Measurements from ENCODE around the gene ACTN3.

ACTN3 gene

GRCh38 chr11:66546368-66546965, at the start of gene ACTN3:
Gene ACTN3 (plus strand): TSS chr11:66546903. CDS start chr11:66546938, 35 bp downstream.
- H3K36me3 ChIP-seq (ENCODE audit: control insufficient read depth, insufficient read depth, low read length), result peaks cover 7% of the 10 kb centered on the region
- peak within 1 kb of the TSS; percentile 77 for H3K4me3 ChIP-seq (ENCODE audit: low read depth, low read length)
- peaks cover 3% of the 10 kb centered on the region for H3K4me1 ChIP-seq (ENCODE audit: control insufficient read depth, insufficient read depth, low read length)
- no peaks in the 10 kb centered on the region for H3K27me3 ChIP-seq (ENCODE audit: control insufficient read depth, insufficient read depth, low read length)
- H3K9ac ChIP-seq (ENCODE audit: low read depth, low read length), result peak within 1 kb of the TSS; percentile 79
- H3K9me3 ChIP-seq (ENCODE audit: control insufficient read depth, insufficient read depth, low read length), result no peaks in the 10 kb centered on the region

- H3K36me3 ChIP-seq (ENCODE audit: control insufficient read depth, insufficient read depth, low read length), result peaks cover 28% of the 10 kb centered on the region
- H3K4me1 ChIP-seq (ENCODE audit: control insufficient read depth, insufficient read depth, low read length), result no peaks in the 10 kb centered on the region
- H3K9me3 ChIP-seq (ENCODE audit: control insufficient read depth, insufficient read depth, low read length), result no peaks in the 10 kb centered on the region
- H3K27me3 ChIP-seq (ENCODE audit: control insufficient read depth, insufficient read depth, low read length), result no peaks in the 10 kb centered on the region
- H3K9ac ChIP-seq (ENCODE audit: low read depth, low read length), result no peak overlapping the region
- H3K4me3 ChIP-seq (ENCODE audit: low read depth, low read length), result no peak overlapping the region
Observed at GRCh38 chr11:66497206-66497605, 49.5 kb upstream of the ACTN3 start.

- Histone ChIP-seq H3K9ac (ENCODE audit: low read depth, low read length) (no peak overlapping the region), H3K9me3 (ENCODE audit: control insufficient read depth, insufficient read depth, low read length) (no peaks in the 10 kb centered on the region), H3K27me3 (ENCODE audit: control insufficient read depth, insufficient read depth, low read length) (no peaks in the 10 kb centered on the region), H3K36me3 (ENCODE audit: control insufficient read depth, insufficient read depth, low read length) (peaks cover 22% of the 10 kb centered on the region), H3K4me3 (ENCODE audit: low read depth, low read length) (no peak overlapping the region), H3K4me1 (ENCODE audit: control insufficient read depth, insufficient read depth, low read length) (no peaks in the 10 kb centered on the region)
Observed at GRCh38 chr11:66498506-66498905, 48.2 kb upstream of the ACTN3 start.

- no peaks in the 10 kb centered on the region for H3K9me3 ChIP-seq (ENCODE audit: control insufficient read depth, insufficient read depth, low read length)
- H3K9ac ChIP-seq (ENCODE audit: low read depth, low read length), result no peak overlapping the region
- peaks cover 10% of the 10 kb centered on the region for H3K36me3 ChIP-seq (ENCODE audit: control insufficient read depth, insufficient read depth, low read length)
- H3K27me3 ChIP-seq (ENCODE audit: control insufficient read depth, insufficient read depth, low read length), result no peaks in the 10 kb centered on the region
- H3K4me1 ChIP-seq (ENCODE audit: control insufficient read depth, insufficient read depth, low read length), result no peaks in the 10 kb centered on the region
- H3K4me3 ChIP-seq (ENCODE audit: low read depth, low read length), result no peak overlapping the region
Observed at GRCh38 chr11:66505276-66505816, 41.4 kb upstream of the ACTN3 start.

- Histone ChIP-seq H3K9ac (ENCODE audit: low read depth, low read length) (no peak overlapping the region), H3K27me3 (ENCODE audit: control insufficient read depth, insufficient read depth, low read length) (no peaks in the 10 kb centered on the region), H3K36me3 (ENCODE audit: control insufficient read depth, insufficient read depth, low read length) (peaks cover 7% of the 10 kb centered on the region), H3K4me3 (ENCODE audit: low read depth, low read length) (no peak overlapping the region), H3K4me1 (ENCODE audit: control insufficient read depth, insufficient read depth, low read length) (no peaks in the 10 kb centered on the region), H3K9me3 (ENCODE audit: control insufficient read depth, insufficient read depth, low read length) (no peaks in the 10 kb centered on the region)
Observed at GRCh38 chr11:66509131-66509561, 37.6 kb upstream of the ACTN3 start.

- no peaks in the 10 kb centered on the region for H3K27me3 ChIP-seq (ENCODE audit: control insufficient read depth, insufficient read depth, low read length)
- H3K9me3 ChIP-seq (ENCODE audit: control insufficient read depth, insufficient read depth, low read length), result no peaks in the 10 kb centered on the region
- peaks cover 4% of the 10 kb centered on the region for H3K36me3 ChIP-seq (ENCODE audit: control insufficient read depth, insufficient read depth, low read length)
- H3K4me3 ChIP-seq (ENCODE audit: low read depth, low read length), result peak within 1 kb of the TSS; percentile 92
- no peaks in the 10 kb centered on the region for H3K4me1 ChIP-seq (ENCODE audit: control insufficient read depth, insufficient read depth, low read length)
- peak within 1 kb of the TSS; percentile 62 for H3K9ac ChIP-seq (ENCODE audit: low read depth, low read length)
Observed at GRCh38 chr11:66510271-66510989, 36.3 kb upstream of the ACTN3 start, which contains the start of gene BBS1. Gene BBS1 (plus strand): TSS chr11:66510635. CDS start chr11:66510660, 25 bp downstream.

- H3K4me3 ChIP-seq (ENCODE audit: low read depth, low read length), result peak overlapping the region; percentile 92
- no peaks in the 10 kb centered on the region for H3K4me1 ChIP-seq (ENCODE audit: control insufficient read depth, insufficient read depth, low read length)
- H3K36me3 ChIP-seq (ENCODE audit: control insufficient read depth, insufficient read depth, low read length), result peaks cover 4% of the 10 kb centered on the region
- no peaks in the 10 kb centered on the region for H3K27me3 ChIP-seq (ENCODE audit: control insufficient read depth, insufficient read depth, low read length)
- peak overlapping the region; percentile 62 for H3K9ac ChIP-seq (ENCODE audit: low read depth, low read length)
- no peaks in the 10 kb centered on the region for H3K9me3 ChIP-seq (ENCODE audit: control insufficient read depth, insufficient read depth, low read length)
Observed at GRCh38 chr11:66510990-66511339, 35.7 kb upstream of the ACTN3 start.

- peaks cover 19% of the 10 kb centered on the region for H3K36me3 ChIP-seq (ENCODE audit: control insufficient read depth, insufficient read depth, low read length)
- no peak overlapping the region for H3K4me3 ChIP-seq (ENCODE audit: low read depth, low read length)
- H3K27me3 ChIP-seq (ENCODE audit: control insufficient read depth, insufficient read depth, low read length), result no peaks in the 10 kb centered on the region
- no peaks in the 10 kb centered on the region for H3K4me1 ChIP-seq (ENCODE audit: control insufficient read depth, insufficient read depth, low read length)
- H3K9ac ChIP-seq (ENCODE audit: low read depth, low read length), result no peak overlapping the region
- H3K9me3 ChIP-seq (ENCODE audit: control insufficient read depth, insufficient read depth, low read length), result no peaks in the 10 kb centered on the region
Observed at GRCh38 chr11:66523611-66524010, 23.1 kb upstream of the ACTN3 start.

- Histone ChIP-seq H3K9ac (ENCODE audit: low read depth, low read length) (no peak overlapping the region), H3K27me3 (ENCODE audit: control insufficient read depth, insufficient read depth, low read length) (no peaks in the 10 kb centered on the region), H3K4me1 (ENCODE audit: control insufficient read depth, insufficient read depth, low read length) (no peaks in the 10 kb centered on the region), H3K36me3 (ENCODE audit: control insufficient read depth, insufficient read depth, low read length) (peaks cover 19% of the 10 kb centered on the region), H3K4me3 (ENCODE audit: low read depth, low read length) (no peak overlapping the region), H3K9me3 (ENCODE audit: control insufficient read depth, insufficient read depth, low read length) (no peaks in the 10 kb centered on the region)
Observed at GRCh38 chr11:66524304-66525040, 22.2 kb upstream of the ACTN3 start.

GRCh38 chr11:66529069-66529468, 17.6 kb upstream of the ACTN3 start:
- H3K27me3 ChIP-seq (ENCODE audit: control insufficient read depth, insufficient read depth, low read length), result no peaks in the 10 kb centered on the region
- no peaks in the 10 kb centered on the region for H3K4me1 ChIP-seq (ENCODE audit: control insufficient read depth, insufficient read depth, low read length)
- no peak overlapping the region for H3K9ac ChIP-seq (ENCODE audit: low read depth, low read length)
- H3K4me3 ChIP-seq (ENCODE audit: low read depth, low read length), result no peak overlapping the region
- peaks cover 4% of the 10 kb centered on the region for H3K36me3 ChIP-seq (ENCODE audit: control insufficient read depth, insufficient read depth, low read length)
- no peaks in the 10 kb centered on the region for H3K9me3 ChIP-seq (ENCODE audit: control insufficient read depth, insufficient read depth, low read length)

- Histone ChIP-seq H3K4me3 (ENCODE audit: low read depth, low read length) (no peak overlapping the region), H3K36me3 (ENCODE audit: control insufficient read depth, insufficient read depth, low read length) (peaks cover 4% of the 10 kb centered on the region), H3K9me3 (ENCODE audit: control insufficient read depth, insufficient read depth, low read length) (no peaks in the 10 kb centered on the region), H3K4me1 (ENCODE audit: control insufficient read depth, insufficient read depth, low read length) (no peaks in the 10 kb centered on the region), H3K27me3 (ENCODE audit: control insufficient read depth, insufficient read depth, low read length) (no peaks in the 10 kb centered on the region), H3K9ac (ENCODE audit: low read depth, low read length) (no peak overlapping the region)
Observed at GRCh38 chr11:66529655-66530054, 17.0 kb upstream of the ACTN3 start.

Data from iPS-15b (cell line).